ENCODE data around the gene MBL2.

- TF ChIP-seq, protein P1, sequence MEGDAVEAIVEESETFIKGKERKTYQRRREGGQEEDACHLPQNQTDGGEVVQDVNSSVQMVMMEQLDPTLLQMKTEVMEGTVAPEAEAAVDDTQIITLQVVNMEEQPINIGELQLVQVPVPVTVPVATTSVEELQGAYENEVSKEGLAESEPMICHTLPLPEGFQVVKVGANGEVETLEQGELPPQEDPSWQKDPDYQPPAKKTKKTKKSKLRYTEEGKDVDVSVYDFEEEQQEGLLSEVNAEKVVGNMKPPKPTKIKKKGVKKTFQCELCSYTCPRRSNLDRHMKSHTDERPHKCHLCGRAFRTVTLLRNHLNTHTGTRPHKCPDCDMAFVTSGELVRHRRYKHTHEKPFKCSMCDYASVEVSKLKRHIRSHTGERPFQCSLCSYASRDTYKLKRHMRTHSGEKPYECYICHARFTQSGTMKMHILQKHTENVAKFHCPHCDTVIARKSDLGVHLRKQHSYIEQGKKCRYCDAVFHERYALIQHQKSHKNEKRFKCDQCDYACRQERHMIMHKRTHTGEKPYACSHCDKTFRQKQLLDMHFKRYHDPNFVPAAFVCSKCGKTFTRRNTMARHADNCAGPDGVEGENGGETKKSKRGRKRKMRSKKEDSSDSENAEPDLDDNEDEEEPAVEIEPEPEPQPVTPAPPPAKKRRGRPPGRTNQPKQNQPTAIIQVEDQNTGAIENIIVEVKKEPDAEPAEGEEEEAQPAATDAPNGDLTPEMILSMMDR (IDR thresholded peaks at IDR 0.05): no peak
- TF ChIP-seq POLR2AphosphoS5 (IDR thresholded peaks at IDR 0.05): no peak
Measured at GRCh38 chr10:52742731-52743130, 29.9 kb downstream of the MBL2 start.
